SK-MEL-5 (cell line): ENCODE measurements around the gene NKX2-4. TPM values are rescaled to one million over a fixed set of nuclear protein-coding genes. Genes with fewer than 3 reads are reported as not detected.

Source experiments
- DNase-seq: peaks from one replicate; pipeline ENCODE4 v3.0.0-alpha.2; 2016; ENCODE audit warnings: low read depth, low spot score
- in situ Hi-C: cut with HindIII; loops from 2 replicates; pipeline ENCODE4 v1.10.0; 2016; ENCODE audit warnings: low sequenced_read_pairs, high pct_unique_total_duplicates, low pct_unique_long_range_greater_than_20kb
- total RNA-seq: library from RNA; depleted of rRNA; stranded (reverse); fragments of >200 nt; shearing (Covaris generic); gene quantifications from 2 replicates; pipeline ENCODE4 v1.2.3, GENCODE V29; 2014

NKX2-4 gene
- total RNA-seq, 1 experiment from 2014 or later, result 1.4 TPM

GRCh38 chr20:21395666-21396598, 1.4 kb downstream of the NKX2-4 start:
- DNase-seq, result no peak
- in situ Hi-C loops, result no loop called here

GRCh38 chr20:21395051-21395665, 2.2 kb downstream of the NKX2-4 start:
- in situ Hi-C loops, result no loop called here
- DNase-seq, result no peak

- DNase-seq, result no peak
- in situ Hi-C loops, result no loop called here
These were observed 2.8 kb downstream of the NKX2-4 start for GRCh38 chr20:21394551-21394950.

GRCh38 chr20:21393816-21394519, 3.4 kb downstream of the NKX2-4 start:
- DNase-seq, result no peak
- in situ Hi-C loops, result no loop called here

- DNase-seq, result no peak
- in situ Hi-C loops, result no loop called here
These were observed 4.2 kb downstream of the NKX2-4 start for GRCh38 chr20:21393166-21393565.

GRCh38 chr20:21391972-21392352, 5.4 kb downstream of the NKX2-4 start:
- in situ Hi-C loops, result no loop called here
- DNase-seq, result no peak

GRCh38 chr20:21391185-21391971, 5.9 kb downstream of the NKX2-4 start:
- in situ Hi-C loops, result no loop called here
- DNase-seq, result no peak

GRCh38 chr20:21390768-21391167, 6.6 kb downstream of the NKX2-4 start:
- in situ Hi-C loops, result no loop called here
- no peak for DNase-seq

GRCh38 chr20:21389368-21389767, 8.0 kb downstream of the NKX2-4 start:
- no peak for DNase-seq
- in situ Hi-C loops, result no loop called here

- in situ Hi-C loops, result no loop called here
- no peak for DNase-seq
These were observed 8.8 kb downstream of the NKX2-4 start for GRCh38 chr20:21388566-21388965.

- in situ Hi-C loops, result no loop called here
- no peak for DNase-seq
These were observed 9.8 kb downstream of the NKX2-4 start for GRCh38 chr20:21387528-21387927.

- in situ Hi-C loops, result no loop called here
- no peak for DNase-seq
These were observed 11.2 kb downstream of the NKX2-4 start for GRCh38 chr20:21386111-21386510.

GRCh38 chr20:21384308-21384892, 12.9 kb downstream of the NKX2-4 start:
- in situ Hi-C loops, result no loop called here

GRCh38 chr20:21381619-21382018, 15.7 kb downstream of the NKX2-4 start:
- in situ Hi-C loops, result no loop called here

More at GRCh38 chr20:21384308-21384892, 12.9 kb downstream of the NKX2-4 start:
- DNase-seq, result no peak

GRCh38 chr20:21380711-21381110, 16.6 kb downstream of the NKX2-4 start:
- no peak for DNase-seq
- in situ Hi-C loops, result no loop called here

More at GRCh38 chr20:21381619-21382018, 15.7 kb downstream of the NKX2-4 start:
- no peak for DNase-seq

- no peak for DNase-seq
- in situ Hi-C loops, result no loop called here
These were observed 19.1 kb downstream of the NKX2-4 start for GRCh38 chr20:21378259-21378658.

- in situ Hi-C loops, result no loop called here
- no peak for DNase-seq
These were observed 19.6 kb downstream of the NKX2-4 start for GRCh38 chr20:21377701-21378100.
